H1 (cell line): ENCODE data around the gene HRH1. TPM values are rescaled to one million over a fixed set of nuclear protein-coding genes. Genes with fewer than 3 reads are reported as not detected.

Experiments
- CTCF ChIA-PET: fragments of 300-600 bp; sonication (Branson Sonifier 250); formaldehyde crosslinking; loops from one replicate; lab custom pipeline; 2021; ENCODE audit not compliant: partially characterized antibody; lab: Charles Lee
- POLR2A ChIA-PET: fragments of 300-600 bp; sonication (Branson Sonifier 250); formaldehyde crosslinking; loops from one replicate; lab custom pipeline; 2021; ENCODE audit warnings: inconsistent platforms; ENCODE audit not compliant: partially characterized antibody; lab: Charles Lee
- DNase-seq, 2 experiments: peaks; one replicate each; pipeline versions ENCODE4 v3.0.0 to v3.0.0-alpha.2; 2010 to 2022; ENCODE audit warnings: low spot score in 2 of 2, low read depth in 1 of 2, mixed read lengths in 1 of 2
- FAIRE-seq: peaks from 2 replicates; lab custom pipeline; 2011; peaks lifted over from hg19 to GRCh38; lab: Jason Lieb, UNC
- H2AFZ ChIP-seq: 2 replicates; pipeline ENCODE4 v1.8.1; 2012; ENCODE audit warnings: low read length, inconsistent platforms
- H2AK5ac ChIP-seq: 2 replicates; pipeline ENCODE4 v1.6.1; 2013; ENCODE audit warnings: low read depth, low read length
- H2BK120ac ChIP-seq: replicated peaks from 2 replicates; pipeline ENCODE3; 2013; ENCODE audit warnings: low read depth, low read length, inconsistent platforms
- H2BK12ac ChIP-seq: 2 replicates; pipeline ENCODE4 v1.6.1; 2013; ENCODE audit warnings: low read depth, low read length
- H2BK15ac ChIP-seq: 2 replicates; pipeline ENCODE4 v1.6.1; 2013; ENCODE audit warnings: low read length
- H2BK20ac ChIP-seq: 2 replicates; pipeline ENCODE4 v1.6.1; 2013; ENCODE audit warnings: low read length
- H2BK5ac ChIP-seq: 2 replicates; pipeline ENCODE4 v1.6.1; 2013; ENCODE audit warnings: low read depth, low read length
- H3K14ac ChIP-seq: 2 replicates; pipeline ENCODE4 v1.6.1; 2013; ENCODE audit warnings: inconsistent platforms; ENCODE audit not compliant: insufficient read length
- H3K18ac ChIP-seq: 2 replicates; pipeline ENCODE4 v1.6.1; 2013; ENCODE audit warnings: low read length; ENCODE audit errors: extremely low read depth
- H3K23ac ChIP-seq: 2 replicates; pipeline ENCODE4 v1.6.1; 2013; ENCODE audit warnings: inconsistent platforms; ENCODE audit not compliant: insufficient read length
- H3K23me2 ChIP-seq: 2 replicates; pipeline ENCODE4 v1.6.1; 2013; ENCODE audit warnings: low read depth, low read length
- H3K27ac ChIP-seq: 2 replicates; pipeline ENCODE4 v1.6.1; 2011; ENCODE audit warnings: low read depth, low read length, inconsistent platforms
- H3K27me3 ChIP-seq, 4 experiments: replicated peaks in 1 of 4; 1 replicate in 1 of 4; 2 replicates in 3 of 4; pipeline versions ENCODE4 v1.6.1 to v1.8.1; 2011 to 2013; ENCODE audit warnings: low read length in 3 of 4, mild to moderate bottlenecking in 3 of 4, inconsistent platforms in 2 of 4, mixed read lengths in 2 of 4, moderate library complexity in 1 of 4; ENCODE audit not compliant: control insufficient read depth in 3 of 4, insufficient read depth in 3 of 4; ENCODE audit errors: extremely low read depth in 1 of 4
- H3K36me3 ChIP-seq, 4 experiments: 2 replicates each; pipeline versions ENCODE4 v1.6.1 to v1.8.1; 2011 to 2013; ENCODE audit warnings: mild to moderate bottlenecking in 4 of 4, low read length in 3 of 4, moderate library complexity in 2 of 4, control low read depth in 1 of 4, inconsistent platforms in 1 of 4; ENCODE audit not compliant: insufficient read depth in 4 of 4, control insufficient read depth in 2 of 4
- H3K4ac ChIP-seq: replicated peaks from 2 replicates; pipeline ENCODE3; 2013; ENCODE audit warnings: low read length, low read depth, mixed read lengths, inconsistent platforms; ENCODE audit not compliant: insufficient read length
- H3K4me1 ChIP-seq, 4 experiments: replicated peaks in 1 of 4; 1 replicate in 1 of 4; 2 replicates in 3 of 4; pipeline versions ENCODE4 v1.6.1 to v1.8.1; 2011 to 2013; ENCODE audit warnings: low read length in 3 of 4, inconsistent platforms in 2 of 4, mixed read lengths in 1 of 4; ENCODE audit not compliant: insufficient read depth in 4 of 4, control insufficient read depth in 3 of 4
- H3K4me2 ChIP-seq, 2 experiments: 2 replicates each; pipeline versions ENCODE4 v1.6.1 to v1.8.1; 2011 to 2013; ENCODE audit warnings: low read depth in 2 of 2, low read length in 2 of 2, control low read depth in 1 of 2, inconsistent platforms in 1 of 2, mild to moderate bottlenecking in 1 of 2; ENCODE audit not compliant: insufficient read depth in 1 of 2
- H3K4me3 ChIP-seq, 4 experiments: fragments of 200-600, 300-600 bp in 1 of 4; sonication (generic), shearing (Covaris generic), sonication (Bioruptor Twin) in 1 of 4; 2 replicates each; pipeline versions ENCODE4 v1.5.1 to v1.8.1; 2011 to 2016; ENCODE audit warnings: low read length in 4 of 4, low read depth in 3 of 4, control low read depth in 2 of 4, inconsistent platforms in 2 of 4, mild to moderate bottlenecking in 2 of 4, mixed read lengths in 1 of 4, moderate library complexity in 1 of 4; ENCODE audit not compliant: insufficient read depth in 2 of 4; ENCODE audit errors: extremely low read depth in 1 of 4
- H3K56ac ChIP-seq: replicated peaks from 2 replicates; pipeline ENCODE3; 2013; ENCODE audit warnings: low read depth, mild to moderate bottlenecking, mixed read lengths, low read length, inconsistent platforms; ENCODE audit not compliant: insufficient read length
- H3K79me1 ChIP-seq: 2 replicates; pipeline ENCODE4 v1.6.1; 2013; ENCODE audit warnings: low read depth, low read length, control low read depth
- H3K79me2 ChIP-seq, 2 experiments: 2 replicates each; pipeline versions ENCODE4 v1.6.1 to v1.8.1; 2012 to 2013; ENCODE audit warnings: low read length in 2 of 2, mild to moderate bottlenecking in 2 of 2, inconsistent platforms in 1 of 2; ENCODE audit not compliant: insufficient read depth in 2 of 2, control insufficient read depth in 1 of 2
- H3K9ac ChIP-seq, 4 experiments: replicated peaks in 1 of 4; 1 replicate in 1 of 4; 2 replicates in 3 of 4; pipeline versions ENCODE4 v1.6.1 to v1.8.1; 2011 to 2013; ENCODE audit warnings: low read depth in 3 of 4, low read length in 3 of 4, control low read depth in 2 of 4, mild to moderate bottlenecking in 2 of 4, moderate library complexity in 2 of 4, inconsistent platforms in 1 of 4; ENCODE audit errors: extremely low read depth in 1 of 4
- H3K9me3 ChIP-seq, 2 experiments: 2 replicates each; pipeline versions ENCODE4 v1.6.1 to v1.8.1; 2012 to 2013; ENCODE audit warnings: mild to moderate bottlenecking in 2 of 2, moderate library complexity in 2 of 2, control low read depth in 1 of 2, inconsistent platforms in 1 of 2, low read depth in 1 of 2, low read length in 1 of 2, mixed read lengths in 1 of 2; ENCODE audit not compliant: insufficient read depth in 2 of 2
- H4K20me1 ChIP-seq, 2 experiments: replicated peaks in 1 of 2; 2 replicates each; pipeline versions ENCODE3 to v1.8.1; 2011 to 2013; ENCODE audit warnings: inconsistent platforms in 2 of 2, low read length in 2 of 2, mild to moderate bottlenecking in 1 of 2; ENCODE audit not compliant: insufficient read depth in 2 of 2, control insufficient read depth in 1 of 2
- H4K5ac ChIP-seq: 2 replicates; pipeline ENCODE4 v1.6.1; 2013; ENCODE audit warnings: low read length, low read depth, mixed read lengths, inconsistent platforms; ENCODE audit not compliant: insufficient read length
- H4K8ac ChIP-seq: 2 replicates; pipeline ENCODE4 v1.8.0; 2013; ENCODE audit warnings: mild to moderate bottlenecking, moderate library complexity, low read length, inconsistent platforms; ENCODE audit not compliant: insufficient read depth; ENCODE audit errors: extremely low read depth
- H4K91ac ChIP-seq: replicated peaks from 2 replicates; pipeline ENCODE3; 2013; ENCODE audit warnings: low read length, mixed read lengths, inconsistent platforms; ENCODE audit not compliant: insufficient read length
- CTCF ChIP-seq, 3 experiments: IDR thresholded peaks; 1 replicate in 2 of 3; 2 replicates in 1 of 3; pipeline versions ENCODE4 v1.5.1 to v1.6.1; 2011; ENCODE audit warnings: low read length in 3 of 3, mild to moderate bottlenecking in 3 of 3, inconsistent platforms in 2 of 3, low read depth in 1 of 3, moderate library complexity in 1 of 3; ENCODE audit not compliant: insufficient read depth in 1 of 3; ENCODE audit errors: control extremely low read depth in 1 of 3
- RNF2 ChIP-seq: fragments of 200-900, 300-1000 bp; sonication (generic); IDR thresholded peaks from 2 replicates; pipeline ENCODE4 v1.7.1; 2016; ENCODE audit warnings: borderline replicate concordance, low read depth, mild to moderate bottlenecking, antibody characterized with exemption, low read length; ENCODE audit not compliant: poor library complexity, severe bottlenecking; ENCODE audit errors: missing control alignments
- SRF ChIP-seq: IDR thresholded peaks from 2 replicates; pipeline ENCODE4 v1.6.1; 2011; ENCODE audit warnings: mild to moderate bottlenecking, low read depth, low read length, moderate library complexity
- WGBS, 2 experiments: shearing (Covaris generic) in 1 of 2; methylation state at CpG; one replicate each; pipeline versions ENCODE4 v1.1.6 to v1.1.7; 2013 to 2015; ENCODE audit warnings: low lambda C conversion rate in 2 of 2, mixed read lengths in 2 of 2, inconsistent platforms in 1 of 2, low coverage in 1 of 2, missing lambda C conversion rate in 1 of 2; ENCODE audit not compliant: insufficient replicate concordance in 2 of 2, insufficient coverage in 1 of 2, insufficient read length in 1 of 2; ENCODE audit errors: extremely low coverage in 1 of 2, missing lambda C conversion rate in 1 of 2; 5-methylcytosine and 5-hydroxymethylcytosine counted together
- polyA plus RNA-seq, 7 experiments: library from polyadenylated mRNA; depleted of rRNA in 3 of 7; stranded (reverse) in 5 of 7; unstranded in 2 of 7; fragments of >200 nt in 5 of 7; fragments of 200-250 nt in 2 of 7; gene quantifications; 1 replicate in 5 of 7; 2 replicates in 1 of 7; 4 replicates in 1 of 7; pipeline versions ENCODE4 v1.2.1 to v1.2.3, GENCODE V29; 2011 to 2013; ENCODE audit warnings: missing spikeins in 2 of 7, mixed read lengths in 2 of 7
- total RNA-seq: library from RNA; stranded (reverse); fragmentation: NEBNext Ultra II Directional; extraction: Animal tissue kit (Norgen Biotek cat#: 25700); gene quantifications from 2 replicates; pipeline ENCODE4 v1.2.1, GENCODE V29; 2021

HRH1 gene
- total and polyA plus RNA-seq, 2 of the 8 experiments (the other 6 are each of a cell fraction or from before 2014, with no cell fraction given): 0.11 TPM; not detected in 1

- Histone ChIP-seq H2AK5ac (no peak overlapping the region), H2AFZ (no peak overlapping the region), H3K14ac (no peak overlapping the region), H4K8ac (no peak overlapping the region), H2BK20ac (no peak overlapping the region), H3K9ac (no peak overlapping the region), H2BK5ac (no peak overlapping the region), H2BK120ac (no peak overlapping the region), H3K27ac (no peak overlapping the region), H3K9me3 (no peaks in the 10 kb centered on the region), H3K79me2 (no peaks in the 10 kb centered on the region), H3K23ac (no peak overlapping the region), H3K56ac (no peak overlapping the region), H3K4me3 (no peak overlapping the region), H3K4me2 (no peak overlapping the region), H3K4me1 (peaks cover 0 to 5% (median 0%) of the 10 kb centered on the region in 4 experiments; a peak in 1 of 7 replicates), H3K23me2 (0 out of 2 replicates have a peak, but pooled peaks cover under 1% of the 10 kb centered on the region), H3K79me1 (no peaks in the 10 kb centered on the region), H3K18ac (no peak overlapping the region), H3K36me3 (no peaks in the 10 kb centered on the region), H4K5ac (no peak overlapping the region), H2BK15ac (no peak overlapping the region), H2BK12ac (no peak overlapping the region), H4K91ac (no peak overlapping the region), H3K4ac (no peak overlapping the region), H3K27me3 (no peaks in the 10 kb centered on the region), H4K20me1 (no peaks in the 10 kb centered on the region)
- POLR2A ChIA-PET: no interaction called here
- WGBS, 2 experiments: 81% methylated on average over 3 of the region's 3 CpGs; no CpG with 5 or more reads in 1 of the 2 experiments
- DNase-seq (no peak), FAIRE-seq (no peak)
- peak in 1 of 3 experiments; percentile 22; a peak in 1 of 4 replicates for TF ChIP-seq CTCF (IDR thresholded peaks at IDR 0.05; ENCODE audit: control extremely low read depth in 1 of 3, insufficient read depth in 1 of 3, low read depth in 1 of 3, low read length in 3 of 3)
- no peak for TF ChIP-seq SRF
- TF ChIP-seq RNF2: no peak
- CTCF ChIA-PET: interaction anchor here (0.6 to 1.5 kb wide), 3 partner anchors 20 to 39 kb away, joined by 3 to 4 read pairs (median 4); no protein-coding TSS in a partner anchor
Observed at GRCh38 chr3:11115548-11115947, 38.7 kb upstream of the HRH1 start.
